Thyroid gland (tissue), 4 donors: Measurements from ENCODE around the gene RCAN2.

Experiments
- POLR2A ChIP-seq, 2 donors: fragments of 450-650 bp; IDR thresholded peaks; one replicate each; pipeline ENCODE4 v1.6.1; 2017; ENCODE audit warnings: antibody characterized with exemption in 2 of 2, mild to moderate bottlenecking in 2 of 2, moderate library complexity in 1 of 2
- TF ChIP-seq, protein P1 (sequence below), 6 experiments: fragments of 200-600 bp in 3 of 6; fragments of 450-650 bp in 3 of 6; sonication (generic) in 3 of 6; IDR thresholded peaks; one replicate each; pipeline ENCODE4 v1.5.1; 2016 to 2019; ENCODE audit warnings: antibody characterized with exemption in 6 of 6, mild to moderate bottlenecking in 2 of 6, inconsistent platforms in 1 of 6, moderate library complexity in 1 of 6

DNA sequence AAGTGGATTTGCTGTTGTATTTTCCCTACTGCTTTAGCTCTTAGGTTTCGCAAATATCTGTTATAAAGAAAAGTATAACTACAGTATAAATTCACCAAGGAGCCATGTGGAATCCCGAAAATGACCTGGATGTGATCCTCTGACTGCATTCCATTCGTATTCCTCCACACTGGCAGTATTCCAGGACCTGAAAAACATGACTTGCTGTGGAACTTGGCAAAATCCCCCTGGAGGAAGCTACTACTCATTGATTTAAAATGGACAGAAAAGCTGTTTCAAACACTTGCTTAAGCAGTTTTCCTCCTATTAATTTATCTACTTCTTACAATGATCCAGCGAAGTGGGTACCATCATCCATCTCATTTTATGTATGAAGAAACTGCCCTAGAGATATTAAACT lies 307.1 kb downstream of the RCAN2 start:
- no peak for TF ChIP-seq POLR2A (IDR thresholded peaks at IDR 0.05)
- TF ChIP-seq, protein P1, sequence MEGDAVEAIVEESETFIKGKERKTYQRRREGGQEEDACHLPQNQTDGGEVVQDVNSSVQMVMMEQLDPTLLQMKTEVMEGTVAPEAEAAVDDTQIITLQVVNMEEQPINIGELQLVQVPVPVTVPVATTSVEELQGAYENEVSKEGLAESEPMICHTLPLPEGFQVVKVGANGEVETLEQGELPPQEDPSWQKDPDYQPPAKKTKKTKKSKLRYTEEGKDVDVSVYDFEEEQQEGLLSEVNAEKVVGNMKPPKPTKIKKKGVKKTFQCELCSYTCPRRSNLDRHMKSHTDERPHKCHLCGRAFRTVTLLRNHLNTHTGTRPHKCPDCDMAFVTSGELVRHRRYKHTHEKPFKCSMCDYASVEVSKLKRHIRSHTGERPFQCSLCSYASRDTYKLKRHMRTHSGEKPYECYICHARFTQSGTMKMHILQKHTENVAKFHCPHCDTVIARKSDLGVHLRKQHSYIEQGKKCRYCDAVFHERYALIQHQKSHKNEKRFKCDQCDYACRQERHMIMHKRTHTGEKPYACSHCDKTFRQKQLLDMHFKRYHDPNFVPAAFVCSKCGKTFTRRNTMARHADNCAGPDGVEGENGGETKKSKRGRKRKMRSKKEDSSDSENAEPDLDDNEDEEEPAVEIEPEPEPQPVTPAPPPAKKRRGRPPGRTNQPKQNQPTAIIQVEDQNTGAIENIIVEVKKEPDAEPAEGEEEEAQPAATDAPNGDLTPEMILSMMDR (IDR thresholded peaks at IDR 0.05), result no peak
